GM18861 (cell line): ENCODE measurements around the gene SF1.

Experiments used
- ATAC-seq: cut with Tn5 transposase; IDR thresholded peaks from one replicate; pipeline ENCODE4 v1.9.1; 2021; ENCODE audit not compliant: unreplicated experiment

The SF1 gene

DNA sequence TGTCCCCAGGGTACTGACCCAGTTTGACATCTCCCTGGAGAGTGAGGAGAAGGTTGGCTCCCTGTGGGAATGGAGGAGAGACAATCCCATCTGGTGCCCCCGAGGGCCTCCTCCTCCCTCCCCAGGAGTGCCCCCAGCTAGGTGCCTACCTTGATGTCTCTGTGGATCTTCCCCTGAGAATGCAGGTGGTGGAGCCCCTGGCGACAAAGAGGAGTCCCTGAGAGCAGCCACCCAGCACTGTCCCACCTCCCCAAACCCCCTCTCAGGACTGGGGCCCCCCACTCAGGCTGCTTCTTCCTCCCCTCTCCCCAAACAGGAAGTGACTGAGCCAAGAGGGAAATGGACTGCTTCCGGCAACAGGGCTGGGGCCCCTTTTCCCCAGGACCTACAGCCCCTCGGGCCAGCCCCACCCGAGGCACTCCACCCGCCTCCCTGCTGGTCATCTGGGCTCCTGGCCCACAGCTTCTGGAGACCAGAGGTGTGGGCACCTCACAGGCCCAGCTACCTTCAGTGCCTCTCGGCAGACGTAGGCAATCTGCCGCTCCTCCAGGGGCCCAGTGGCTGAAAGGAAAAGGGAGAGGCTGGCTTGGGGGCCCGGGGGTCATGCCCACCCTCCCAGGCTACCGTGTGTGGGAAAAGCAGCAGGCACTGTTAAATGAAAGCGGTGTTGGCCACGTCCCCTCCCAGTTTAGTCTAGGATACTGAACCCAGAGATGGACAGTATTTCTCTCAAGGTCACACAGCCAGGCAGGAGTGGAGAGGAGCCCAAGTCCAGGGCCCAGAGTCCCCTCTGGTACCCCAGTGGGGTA is 23.4 kb upstream of the SF1 start:
- ATAC-seq: no peak

DNA sequence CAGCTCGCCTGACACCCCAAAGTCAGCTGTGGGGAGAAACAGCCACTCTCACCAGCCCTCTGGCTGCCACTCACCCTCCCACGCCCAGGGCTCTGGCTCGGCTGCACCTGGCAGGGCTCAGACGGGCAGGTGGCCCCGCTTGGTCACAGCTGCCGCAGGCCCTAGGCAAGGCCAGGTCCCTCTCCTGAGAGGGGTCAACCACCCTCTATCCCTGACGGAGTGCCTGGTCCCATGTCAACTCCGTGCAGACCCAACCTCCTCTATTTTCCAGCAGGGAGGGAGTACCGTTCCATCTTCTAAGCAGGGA is 22.8 kb upstream of the SF1 start:
- no peak for ATAC-seq

DNA sequence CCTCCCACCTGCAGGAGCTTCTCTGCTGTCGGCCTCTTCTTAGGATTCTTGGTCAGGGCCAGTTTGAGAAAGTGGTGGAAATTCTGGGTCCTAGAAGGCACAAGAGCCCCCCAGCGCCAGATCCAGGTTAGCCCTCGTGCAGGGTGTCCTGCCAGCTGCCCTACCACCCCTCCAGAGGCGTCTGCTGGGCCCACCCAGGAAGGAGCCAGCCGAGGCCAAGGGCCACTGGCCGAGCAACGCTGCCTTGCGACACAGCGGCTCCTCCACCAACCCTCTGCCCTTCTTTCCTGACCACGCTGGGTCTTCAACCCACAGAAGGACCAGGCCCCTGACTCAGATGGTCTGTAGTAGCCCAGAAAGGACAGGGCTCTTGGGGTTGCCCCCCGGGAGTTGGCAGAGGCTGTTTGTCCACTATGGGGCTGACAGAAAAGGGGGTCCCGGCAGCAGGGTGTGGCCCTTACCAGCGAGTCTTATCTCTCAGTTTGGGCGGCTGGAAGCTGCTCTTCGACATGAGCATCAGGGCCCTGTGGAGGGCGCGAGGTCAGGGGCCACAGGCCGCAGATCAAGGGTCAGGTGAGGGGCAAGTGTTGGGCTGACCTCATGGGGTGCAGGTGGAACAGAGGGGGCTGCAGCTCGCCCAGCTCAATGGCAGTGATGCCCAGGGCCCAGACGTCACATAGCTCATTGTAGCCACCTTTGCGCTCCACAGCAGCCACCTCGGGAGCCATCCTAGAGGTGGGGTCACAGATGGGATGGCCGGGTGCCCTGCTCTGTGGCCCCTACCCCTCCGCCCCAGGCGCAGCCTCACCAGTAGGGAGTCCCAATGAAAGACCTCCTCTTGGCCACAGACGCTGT is 22.2 kb upstream of the SF1 start:
- no peak for ATAC-seq

DNA sequence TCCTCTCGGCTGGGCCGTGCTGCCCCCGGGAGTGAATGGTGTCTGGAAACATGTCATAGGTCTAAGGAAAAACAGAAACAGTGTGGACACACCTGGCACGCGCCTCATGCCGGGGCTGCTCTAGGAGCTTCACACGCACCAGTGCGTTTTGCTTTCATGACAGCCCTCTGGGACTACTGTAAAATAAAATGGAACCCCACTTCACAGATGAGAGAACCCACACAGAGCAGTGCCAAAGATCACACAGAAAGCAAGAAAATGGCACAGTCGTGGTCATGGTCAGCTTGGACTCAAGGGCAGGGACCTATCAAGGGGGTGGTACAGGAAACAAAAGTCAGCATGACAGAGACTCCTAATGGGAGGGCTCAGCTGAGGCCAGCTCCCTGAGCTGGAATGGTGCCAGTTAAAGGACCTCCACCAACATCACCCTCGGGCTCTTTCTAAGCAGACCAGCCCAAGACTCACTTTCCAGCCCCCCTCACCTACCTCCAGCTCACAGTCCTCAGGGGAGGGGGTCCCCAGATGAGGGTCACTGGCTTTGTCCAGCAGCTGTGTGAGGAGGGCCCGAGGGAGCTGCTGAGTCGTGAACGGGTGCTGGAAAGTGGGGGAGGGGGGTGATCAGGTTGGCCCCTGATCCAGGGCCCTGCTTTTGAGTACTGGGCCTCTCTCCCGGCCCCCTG is 21.4 kb upstream of the SF1 start:
- ATAC-seq: peak; percentile 37

DNA sequence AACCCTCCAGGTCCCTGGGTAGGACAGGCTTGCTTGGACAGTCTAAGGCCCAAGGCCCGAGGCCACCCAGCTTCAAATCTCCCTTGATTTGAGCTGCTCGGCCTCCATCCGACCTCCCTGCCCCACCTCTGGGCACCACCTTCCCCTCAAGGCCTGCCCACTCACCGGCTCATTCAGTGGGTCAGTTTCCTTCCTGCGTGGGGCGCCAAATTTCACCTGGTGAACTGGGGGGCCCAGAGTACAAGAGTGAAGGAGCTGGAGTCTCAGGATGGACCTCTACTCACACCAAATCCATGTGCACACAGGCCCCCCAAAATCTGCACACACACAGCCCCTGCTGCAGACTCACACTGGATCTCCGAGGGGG is 20.9 kb upstream of the SF1 start:
- ATAC-seq: no peak

DNA sequence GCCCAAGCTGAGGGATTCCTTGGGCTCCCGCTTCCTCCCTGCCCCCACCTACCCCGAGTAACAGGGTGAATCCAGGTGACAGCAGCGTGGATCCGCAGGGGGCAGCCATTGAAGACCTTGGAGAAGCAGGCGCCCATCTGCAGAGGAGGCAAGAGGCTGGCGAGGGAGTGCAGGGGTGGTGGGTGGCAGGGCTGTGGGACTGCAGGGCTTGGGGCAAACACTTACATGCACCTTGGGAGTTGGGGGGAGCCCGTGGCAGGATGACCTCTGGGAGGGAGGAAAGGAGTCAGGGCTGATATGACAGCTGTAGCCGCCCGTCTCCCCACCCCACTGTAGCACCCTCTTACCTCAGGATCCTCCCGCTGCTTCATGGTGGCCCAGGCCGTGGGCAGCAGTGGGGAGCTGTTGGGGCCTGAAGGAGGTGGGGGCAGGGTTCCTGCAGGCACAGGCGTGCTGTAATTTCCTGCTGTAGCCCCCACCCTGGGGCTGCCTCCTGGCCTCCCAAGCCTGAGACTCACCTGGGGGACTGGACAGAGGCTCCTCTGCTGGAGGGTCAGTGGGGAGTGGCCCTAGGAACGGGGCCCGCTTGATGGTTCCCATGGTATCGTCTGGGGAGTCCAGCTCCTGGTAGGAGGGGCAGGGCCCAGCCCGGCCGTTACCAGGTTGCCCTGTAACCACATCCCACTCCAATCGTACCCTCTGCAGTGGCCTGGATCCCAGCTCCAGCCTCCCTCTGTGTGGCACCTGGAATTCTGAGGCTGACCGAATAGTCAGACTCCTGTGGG is 18.6 kb upstream of the SF1 start:
- no peak for ATAC-seq

DNA sequence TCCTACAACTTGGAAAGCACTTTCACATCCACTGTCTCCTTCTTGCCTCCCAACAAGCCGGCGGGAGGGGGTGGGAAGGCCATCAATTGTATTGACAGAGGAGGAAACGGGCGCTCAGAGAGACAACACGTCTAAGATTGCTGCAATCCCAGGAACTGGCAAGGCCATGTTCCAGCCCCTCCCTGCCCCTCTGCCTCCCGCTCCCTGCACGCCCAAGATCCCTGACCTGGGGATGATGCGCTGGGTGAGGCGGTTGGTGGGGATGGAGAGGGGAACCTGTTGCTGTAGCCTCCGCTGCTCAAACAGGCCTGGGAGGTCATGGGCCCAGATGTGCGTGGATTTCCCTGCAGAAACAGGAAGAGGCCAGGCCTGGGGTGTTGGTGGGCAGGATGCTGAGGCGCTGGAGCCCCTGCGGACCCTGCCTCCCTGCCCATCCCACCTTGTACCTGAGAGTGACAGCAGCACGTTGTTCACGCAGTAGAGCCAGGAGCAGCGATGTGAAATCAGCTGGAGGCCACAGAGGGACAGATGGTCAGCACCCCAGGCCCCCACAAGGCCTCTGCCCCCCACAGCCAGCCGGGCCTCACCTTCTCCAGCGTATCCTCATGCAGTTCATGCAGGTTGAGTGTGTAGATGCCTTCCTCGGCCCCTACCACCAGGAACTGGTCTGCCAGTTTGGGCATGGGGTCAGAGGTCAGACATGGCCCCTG is 17.9 kb upstream of the SF1 start:
- ATAC-seq: no peak

DNA sequence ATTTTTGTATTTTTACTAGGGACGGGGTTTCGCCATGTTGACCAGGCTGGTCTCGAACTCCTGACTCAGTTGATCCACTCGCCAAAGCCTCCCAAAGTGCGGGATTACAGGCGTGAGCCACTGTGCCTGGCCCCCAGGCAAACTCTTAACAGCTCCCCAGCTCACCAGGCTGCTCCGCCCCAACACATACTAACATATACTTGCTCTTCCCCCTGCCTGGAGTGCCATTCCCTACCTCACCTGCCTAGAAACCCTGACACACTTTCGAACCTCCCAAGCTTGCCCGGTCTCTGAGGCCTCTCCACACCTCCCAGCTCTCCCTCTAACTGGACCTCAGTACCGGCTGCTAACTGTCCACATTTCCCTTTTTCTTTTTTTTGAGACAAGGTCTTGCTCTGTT is 16.2 kb upstream of the SF1 start:
- ATAC-seq: no peak

DNA sequence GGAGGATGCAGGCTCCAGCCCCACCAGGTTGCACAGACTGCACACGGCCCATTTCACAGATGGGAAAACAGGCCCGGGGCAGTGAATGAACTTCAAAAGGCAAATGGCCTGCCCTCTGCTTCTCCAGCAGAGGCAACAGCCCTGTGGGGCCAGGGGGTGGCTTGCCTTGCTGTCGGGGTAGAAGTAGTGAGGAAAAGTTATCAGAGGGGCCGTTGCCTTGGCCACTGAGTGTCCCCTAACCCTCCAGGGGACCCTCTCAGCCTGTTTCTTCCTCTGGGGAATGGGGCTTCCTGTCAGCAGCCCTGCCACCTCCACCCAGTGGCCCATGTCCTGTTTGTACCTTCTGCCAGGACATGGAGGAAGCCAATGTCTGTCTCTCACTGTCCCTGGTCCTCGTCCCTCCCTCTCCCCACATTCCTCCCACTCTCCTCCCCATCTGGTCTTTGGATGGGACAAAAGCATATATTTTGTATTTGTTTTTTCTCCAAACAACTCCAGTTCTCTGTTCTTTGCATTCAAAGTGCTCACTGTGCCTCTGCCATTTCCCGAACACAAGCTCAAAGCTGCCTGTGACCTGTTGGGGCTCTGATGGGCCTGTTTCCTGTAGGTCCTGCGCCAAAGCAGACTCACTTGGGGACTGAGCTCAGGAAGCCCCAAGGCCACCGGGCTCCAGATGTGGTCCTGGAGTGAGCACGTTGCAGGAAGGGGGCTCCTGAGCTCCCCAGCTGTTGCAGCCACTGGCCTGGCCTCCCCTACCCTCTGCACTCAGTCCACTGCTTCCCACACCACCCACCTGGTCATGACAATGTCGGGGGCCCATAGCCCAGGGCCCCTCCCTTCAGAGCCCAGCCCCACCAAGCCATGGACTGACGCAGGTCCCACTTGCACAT is 15.2 kb upstream of the SF1 start:
- ATAC-seq: no peak

DNA sequence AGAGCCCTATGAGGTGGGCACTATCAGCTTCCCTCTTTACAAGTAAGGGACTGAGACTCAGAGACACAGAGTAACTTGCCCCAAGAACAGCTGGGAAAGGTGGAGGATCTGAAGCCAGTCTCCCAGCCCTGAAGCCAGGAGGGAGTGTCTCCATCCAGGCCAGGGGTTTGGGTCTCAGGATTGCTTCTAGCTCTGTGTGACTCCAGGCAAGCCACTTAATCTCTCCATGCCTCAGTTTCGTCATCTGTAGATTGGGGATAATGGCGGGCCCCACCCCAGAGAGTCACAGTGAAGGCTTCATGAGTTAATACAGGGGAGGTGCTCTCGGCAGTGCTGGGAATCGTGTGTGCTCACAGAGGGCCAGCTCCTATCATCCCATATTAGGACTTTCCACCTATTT is 14.1 kb upstream of the SF1 start:
- ATAC-seq: no peak

DNA sequence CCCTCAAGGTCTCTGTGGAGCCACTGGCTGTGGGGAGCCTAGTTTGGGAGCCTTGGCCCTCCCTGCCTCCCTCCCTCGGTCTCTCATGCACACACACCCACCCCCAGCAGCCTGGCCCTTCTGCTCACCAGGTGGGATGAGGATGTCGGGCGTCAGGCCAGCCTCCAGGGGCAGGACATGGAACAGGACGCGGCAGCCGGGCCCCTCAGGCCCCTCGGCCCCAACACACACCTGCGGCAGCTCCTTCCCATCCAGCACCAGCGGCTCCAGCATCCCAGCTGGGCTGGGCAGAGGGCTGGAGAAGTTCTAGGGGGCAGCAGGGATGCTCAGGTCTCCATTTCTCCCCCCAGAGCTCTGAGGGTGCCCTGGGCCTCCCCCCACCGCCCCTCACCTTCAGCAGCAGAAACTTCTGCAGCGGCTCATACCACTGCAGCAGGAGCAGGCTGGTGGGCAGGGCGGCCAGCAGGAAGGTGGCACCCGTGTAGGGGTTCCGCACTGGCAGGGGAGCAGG is 13.5 kb upstream of the SF1 start:
- ATAC-seq: no peak

DNA sequence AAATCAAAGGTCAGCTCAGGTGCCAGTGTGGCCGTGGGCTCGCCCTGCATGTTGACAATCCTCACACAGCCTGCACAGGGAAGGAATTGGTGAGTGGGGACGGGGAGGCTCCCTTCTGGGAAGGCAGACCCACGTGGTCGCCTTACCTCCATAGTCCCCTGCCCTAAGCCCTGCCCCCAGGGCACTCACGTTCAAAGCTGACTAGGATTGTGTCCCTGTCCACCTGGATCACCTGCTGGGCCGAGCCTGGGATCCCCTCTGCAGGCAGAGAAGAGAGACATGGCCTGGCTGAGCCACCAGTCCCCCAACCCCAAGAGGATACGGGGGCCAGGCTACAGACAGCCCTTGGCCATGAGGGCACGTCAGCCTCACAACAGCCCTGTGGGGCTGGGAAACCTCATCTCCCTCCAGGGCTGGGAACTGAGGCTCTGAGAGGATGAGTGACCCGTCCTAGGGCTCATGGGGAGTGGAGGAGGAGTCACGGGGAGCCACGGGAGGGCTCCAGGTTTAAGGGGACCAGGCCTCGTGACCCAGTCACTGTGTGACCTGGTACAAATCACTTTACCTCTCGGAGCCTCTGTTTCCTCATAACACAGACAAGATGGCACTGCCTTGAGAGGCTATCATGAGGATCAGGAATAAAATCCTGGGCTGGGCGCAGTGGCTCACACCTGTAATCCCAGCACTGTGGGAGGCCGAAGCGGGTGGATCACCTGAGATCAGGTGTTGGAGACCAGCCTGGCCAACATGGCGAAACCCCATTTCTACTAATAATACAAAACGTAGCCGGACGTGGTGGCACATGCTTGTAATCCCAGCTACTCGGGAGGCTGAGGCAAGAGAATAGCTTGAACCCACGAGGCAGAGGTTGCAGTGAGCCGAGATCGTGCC is 12.1 kb upstream of the SF1 start:
- ATAC-seq: no peak

DNA sequence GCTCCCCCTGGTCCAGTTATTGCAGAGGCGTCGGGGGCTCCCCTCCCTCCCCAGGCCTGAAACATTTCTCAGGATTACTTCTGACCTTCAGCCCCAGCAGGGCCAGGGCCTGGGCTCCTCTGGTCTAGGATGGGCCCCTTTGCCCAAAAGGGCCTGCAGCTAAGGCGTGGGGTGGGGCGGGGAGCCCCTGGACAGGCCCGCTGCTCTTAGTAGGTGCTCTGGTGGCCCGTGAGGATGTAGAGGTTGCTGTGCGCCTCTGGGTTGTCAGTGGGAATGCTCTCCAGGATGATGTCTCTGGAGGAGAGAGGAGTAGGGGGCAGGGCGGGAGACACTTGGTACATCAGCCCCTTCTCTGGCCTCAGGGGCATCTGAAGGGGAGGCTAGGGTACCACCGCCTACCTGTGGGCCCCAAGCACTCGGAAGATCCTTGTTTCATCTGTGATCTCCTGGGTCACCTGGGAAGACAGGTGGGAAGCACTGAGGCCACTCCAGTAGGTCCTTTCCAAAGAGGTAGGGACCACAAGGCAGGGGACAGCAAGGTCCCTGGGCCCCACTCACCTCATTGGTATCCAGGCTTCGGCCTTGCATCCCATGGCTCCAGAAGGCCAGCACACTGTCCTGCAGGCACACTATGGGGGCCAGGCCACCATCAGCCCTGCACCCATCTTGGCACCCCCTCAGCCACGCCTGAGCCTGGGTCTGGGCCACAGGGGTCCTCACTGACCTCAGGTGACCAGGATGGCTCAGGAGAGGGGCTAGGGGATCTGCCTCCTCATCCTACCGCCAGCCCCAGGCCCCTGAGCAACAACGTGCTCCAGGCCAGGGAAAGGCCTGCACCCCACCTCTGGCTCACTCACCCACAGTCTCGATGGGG is 11.2 kb upstream of the SF1 start:
- no peak for ATAC-seq

DNA sequence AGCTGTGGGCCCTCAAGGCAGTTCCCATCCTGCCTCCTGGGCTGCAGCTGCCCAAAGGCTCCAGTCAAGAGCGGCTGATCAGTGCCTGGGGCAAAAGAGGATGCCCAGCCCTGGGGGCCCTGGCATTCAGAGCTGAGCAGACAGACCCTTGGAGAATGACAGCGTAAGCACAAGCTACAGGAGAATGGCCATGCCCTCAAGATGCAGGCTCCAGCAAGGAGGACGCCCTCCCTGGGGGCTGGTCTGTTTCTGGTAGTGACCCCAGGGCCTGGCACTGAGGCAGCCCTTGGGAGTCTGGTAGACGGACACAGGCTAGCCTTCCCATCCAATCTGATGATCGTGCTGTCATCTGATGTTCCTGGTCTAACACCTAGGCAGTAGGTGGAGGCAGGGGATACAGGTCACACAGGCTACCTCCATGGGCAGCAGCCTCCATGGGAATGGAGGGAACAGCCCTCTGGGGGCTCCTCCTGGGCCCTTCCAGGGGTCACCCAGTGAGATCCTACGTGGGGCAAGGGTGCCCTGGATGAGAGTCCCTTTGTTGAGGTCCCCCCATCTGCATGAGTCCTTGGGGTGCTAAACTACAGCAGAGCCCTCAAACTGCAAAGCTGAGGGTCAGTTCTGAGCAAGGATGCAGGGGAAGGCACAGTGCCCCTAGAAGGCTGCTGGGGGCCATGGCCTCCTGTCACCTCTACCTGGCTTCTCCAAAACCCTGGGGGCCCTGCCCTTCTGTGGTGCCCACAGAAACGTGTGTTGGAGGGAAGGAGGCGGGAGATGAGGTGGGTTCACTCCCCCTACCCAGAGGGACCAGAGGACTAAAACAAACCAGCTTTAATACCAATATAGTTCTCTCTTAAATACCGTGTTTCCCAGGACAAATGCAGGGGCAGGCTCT is 10.2 kb upstream of the SF1 start:
- ATAC-seq: no peak

DNA sequence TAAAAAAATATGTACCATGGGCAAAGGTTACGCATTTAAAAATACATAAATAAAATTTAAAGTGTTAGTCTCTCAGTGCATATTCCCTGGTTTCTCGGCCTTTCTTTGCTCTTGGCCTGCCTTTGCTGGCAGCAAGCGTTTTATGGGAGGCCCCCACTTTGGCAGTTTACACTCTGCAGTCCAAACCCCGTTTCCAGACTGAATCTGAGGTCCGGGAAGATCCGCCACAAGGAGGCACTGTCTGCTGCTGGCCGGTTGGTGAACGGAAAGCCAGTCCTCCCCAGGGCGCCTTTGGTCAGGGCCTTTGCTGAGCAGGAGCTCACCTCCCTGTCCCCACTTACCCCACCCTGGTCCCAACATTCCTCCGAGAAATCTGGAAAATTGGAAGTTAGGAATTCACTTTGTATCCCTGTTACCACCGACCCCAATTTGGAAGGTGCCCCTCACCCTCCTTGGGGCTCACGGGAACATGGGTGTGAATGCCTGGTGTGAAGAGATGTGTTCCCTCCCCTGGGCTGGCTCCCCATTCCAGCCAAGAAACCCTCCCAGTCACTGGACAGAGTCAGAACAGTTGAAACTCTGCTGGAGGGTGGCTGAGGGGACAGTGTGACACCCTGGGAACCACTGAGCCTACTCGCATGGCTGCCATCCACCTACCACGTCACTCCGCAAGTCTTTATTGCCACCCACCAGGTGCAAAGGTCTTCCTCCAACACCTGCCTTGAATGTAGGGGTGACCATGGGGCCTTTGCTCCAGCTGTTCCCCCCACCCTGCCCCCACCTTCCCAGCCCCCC is 9.4 kb upstream of the SF1 start:
- no peak for ATAC-seq

DNA sequence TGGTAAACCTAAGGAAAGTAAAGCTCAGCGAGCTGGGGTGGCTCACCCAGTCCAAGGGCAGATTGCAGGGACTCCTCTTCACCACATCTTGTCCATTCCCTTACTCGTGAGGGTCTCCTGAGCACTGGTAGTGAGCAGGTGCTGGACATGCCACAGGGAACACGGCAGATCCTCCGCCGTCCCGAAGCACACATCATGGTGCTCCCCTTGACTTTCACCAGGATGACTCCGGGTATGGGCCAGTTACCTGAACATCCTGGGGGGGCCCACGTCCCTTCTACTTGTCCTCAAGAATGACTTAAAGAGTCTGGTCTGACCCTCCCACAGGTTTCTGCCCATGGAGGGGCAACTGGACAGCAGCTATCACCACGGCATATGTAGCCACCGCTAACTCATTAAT is 8.0 kb upstream of the SF1 start:
- no peak for ATAC-seq
